SK-MEL-5 (cell line): ENCODE results near the gene PXT1. TPM values are rescaled to one million over a fixed set of nuclear protein-coding genes. Genes with fewer than 3 reads are reported as not detected.

ENCODE experiments used
- DNase-seq: peaks from one replicate; pipeline ENCODE4 v3.0.0-alpha.2; 2016; ENCODE audit warnings: low read depth, low spot score
- in situ Hi-C: cut with HindIII; loops from 2 replicates; pipeline ENCODE4 v1.10.0; 2016; ENCODE audit warnings: low sequenced_read_pairs, high pct_unique_total_duplicates, low pct_unique_long_range_greater_than_20kb
- small RNA-seq, 2 experiments: library from RNA; depleted of rRNA; stranded (forward); fragments of <200 nt; gene quantifications; one replicate each; pipeline ENCODE3, GENCODE V24; 2014
- total RNA-seq: library from RNA; depleted of rRNA; stranded (reverse); fragments of >200 nt; shearing (Covaris generic); gene quantifications from 2 replicates; pipeline ENCODE4 v1.2.3, GENCODE V29; 2014; rRNA removed

Gene PXT1
- total RNA-seq, 1 experiment from 2014 or later, result not detected

- DNase-seq, result peak; percentile 63
- in situ Hi-C loops, result no loop called here
Observed at GRCh38 chr6:36340618-36341454, 101.8 kb downstream of the PXT1 start.

Small RNA genes lying within 50 kb of the gene (small RNA-seq; reads per million reads assigned to genes)
- 0 to 0.10 reads per million in 2 experiments for gene RN7SL502P

Other genes starting within 250 kb of the PXT1 start
- gene BRPF3, start 246.1 kb downstream of the PXT1 start, total RNA-seq, result 5.3 and 6.0 TPM in 2 replicates
- gene PNPLA1, start 172.8 kb downstream of the PXT1 start, total RNA-seq, result not detected in 2 replicates
- not detected in 2 replicates for gene BNIP5, start 106.0 kb downstream of the PXT1 start, total RNA-seq
- not detected in 2 replicates for gene ETV7, start 55.2 kb downstream of the PXT1 start, total RNA-seq
- 83.0 and 89.0 TPM in 2 replicates for gene KCTD20, start 146 bp upstream of the PXT1 start, total RNA-seq
- gene STK38, start 104.6 kb upstream of the PXT1 start, total RNA-seq, result 8.4 and 10.7 TPM in 2 replicates
- gene SRSF3, start 151.5 kb upstream of the PXT1 start, total RNA-seq, result 225 and 237 TPM in 2 replicates
- gene CDKN1A, start 235.9 kb upstream of the PXT1 start, total RNA-seq, result 65.0 and 68.0 TPM in 2 replicates